HG03575 (cell line): ENCODE data around the gene ENOX1.

Experiments
- ATAC-seq: cut with Tn5 transposase; IDR thresholded peaks from one replicate; pipeline ENCODE4 v1.9.1; 2021; ENCODE audit not compliant: unreplicated experiment, insufficient number of reproducible peaks, low FRiP score; ENCODE audit errors: extremely low read depth

The ENOX1 gene

GRCh38 chr13:43573361-43573740 lies 213.4 kb downstream of the ENOX1 start:
- no peak for ATAC-seq

- ATAC-seq, result no peak
These were observed 214.0 kb downstream of the ENOX1 start for GRCh38 chr13:43572656-43573360.

DNA sequence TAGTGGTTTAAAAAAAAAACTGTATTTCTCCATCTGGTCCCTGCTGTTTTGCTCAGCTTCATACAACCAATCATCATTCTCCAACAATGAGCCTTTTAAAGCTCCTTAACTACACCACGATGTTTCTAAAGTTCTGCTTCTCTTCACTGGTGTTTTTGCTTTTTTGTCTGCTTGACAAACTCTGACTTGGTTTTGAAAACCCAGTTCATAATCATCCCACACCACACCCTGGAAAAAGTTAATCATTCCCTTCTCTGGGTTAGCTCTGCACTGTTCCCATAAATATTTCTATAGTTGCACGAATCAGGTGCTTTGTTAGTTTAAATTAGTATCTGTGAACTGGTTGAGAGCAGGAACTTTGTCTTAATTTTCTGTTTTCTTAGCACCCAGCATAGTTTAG lies 217.1 kb downstream of the ENOX1 start:
- no peak for ATAC-seq

GRCh38 chr13:43567608-43568007 lies 219.2 kb downstream of the ENOX1 start:
- no peak for ATAC-seq

DNA sequence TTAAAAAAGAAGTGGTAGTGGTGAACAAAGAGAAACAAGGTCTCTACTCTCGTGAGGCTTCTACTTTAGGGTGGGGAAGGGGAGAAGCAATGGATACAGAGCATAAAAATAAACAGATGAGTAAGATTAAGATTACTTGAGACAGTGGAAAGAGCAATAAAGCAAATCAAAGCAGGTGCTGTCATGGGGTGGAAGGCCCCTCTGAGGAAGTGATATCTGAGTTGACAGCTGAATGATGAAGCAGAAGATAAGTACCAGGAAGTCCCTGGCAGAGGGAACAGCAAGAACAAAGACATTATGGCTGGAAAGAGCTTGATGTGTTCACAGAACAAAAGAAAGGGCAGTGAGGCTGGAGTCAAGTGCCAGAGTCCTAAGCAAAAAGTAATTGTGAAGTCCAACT lies 221.8 kb downstream of the ENOX1 start:
- ATAC-seq, result no peak

- no peak for ATAC-seq
These were observed 225.7 kb downstream of the ENOX1 start for GRCh38 chr13:43561081-43561480.

GRCh38 chr13:43558939-43559338 lies 227.8 kb downstream of the ENOX1 start:
- no peak for ATAC-seq

DNA sequence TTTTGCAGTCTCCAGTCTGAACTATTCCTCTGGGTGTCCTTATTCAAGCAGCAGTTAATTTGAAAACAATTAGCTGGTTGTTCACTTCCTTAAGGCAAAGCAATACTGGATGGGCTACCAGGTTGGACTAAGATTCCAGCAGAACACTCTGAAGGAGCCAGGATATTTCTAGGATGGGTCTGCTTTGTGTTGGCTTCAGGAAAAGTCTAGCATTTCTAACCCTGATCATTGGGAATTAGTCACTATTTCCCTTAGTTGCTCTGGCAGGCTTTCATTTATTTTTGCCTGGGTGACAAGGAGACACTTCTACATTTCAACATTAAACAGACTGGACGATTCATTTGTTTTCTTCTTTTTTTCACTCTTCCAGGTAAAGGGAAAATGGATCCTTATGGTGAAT lies 228.4 kb downstream of the ENOX1 start:
- no peak for ATAC-seq

DNA sequence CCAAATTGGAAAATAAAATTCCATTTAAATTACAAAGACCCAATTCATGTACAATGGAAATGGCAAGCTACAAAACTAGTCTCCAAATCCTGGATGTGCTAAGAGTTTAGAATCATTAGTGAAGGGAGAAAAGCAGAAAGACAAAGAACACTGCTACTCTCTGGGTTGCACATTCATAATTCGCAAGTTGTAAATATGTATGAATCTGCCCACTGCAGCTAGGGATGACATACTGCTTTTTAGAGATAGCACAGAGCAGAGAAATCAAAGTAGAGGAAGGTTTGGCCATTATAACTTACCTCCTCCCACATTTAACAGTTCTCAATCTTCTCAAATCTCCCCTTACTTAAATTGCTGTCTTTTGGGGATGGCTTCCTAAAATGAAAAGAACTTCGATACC lies 231.1 kb downstream of the ENOX1 start:
- ATAC-seq, result no peak

DNA sequence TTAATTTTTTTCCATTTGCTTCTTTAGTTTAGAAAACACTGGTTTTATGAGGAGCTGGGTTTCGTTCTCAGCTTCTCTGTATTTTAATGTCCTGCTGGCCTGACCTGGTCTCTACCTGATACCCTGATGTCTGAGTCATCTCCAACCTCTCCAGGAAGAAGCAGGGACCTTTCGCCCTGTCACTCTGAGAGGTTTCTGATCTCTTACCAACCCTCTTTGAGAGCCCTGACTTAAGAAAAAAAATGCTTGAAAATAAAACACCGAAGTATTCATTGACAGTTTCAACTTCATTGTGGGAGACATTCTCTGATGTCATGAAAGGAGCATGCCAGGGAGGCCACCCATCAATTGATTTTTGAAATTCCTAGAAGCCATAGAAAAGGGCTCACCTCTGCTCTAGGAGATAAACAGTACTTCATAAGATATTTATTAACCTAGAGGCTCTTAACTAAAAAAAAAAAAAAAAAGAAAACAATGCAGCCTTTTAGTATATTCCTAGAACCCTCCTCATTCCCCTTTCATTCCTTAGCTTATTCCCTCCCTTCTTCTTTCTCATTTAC lies 234.8 kb downstream of the ENOX1 start:
- no peak for ATAC-seq

DNA sequence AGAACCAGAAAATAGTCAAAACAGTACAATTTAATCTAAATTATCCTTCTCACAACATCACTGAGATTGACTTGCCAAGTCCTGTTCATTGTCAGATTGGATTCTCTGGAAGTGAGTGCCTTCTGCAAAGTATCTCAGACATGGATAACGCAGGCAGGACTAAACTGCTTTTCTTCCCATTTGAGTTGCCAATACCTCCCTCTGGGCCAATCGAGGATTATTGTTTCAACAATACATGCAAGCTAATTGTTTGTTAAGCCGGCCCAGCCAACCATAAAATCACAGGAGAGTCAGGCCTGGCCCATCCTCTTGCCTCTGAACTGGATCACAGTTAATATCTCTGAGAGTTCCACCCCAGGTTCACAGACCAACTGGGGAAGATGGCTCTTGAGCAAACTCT lies 240.0 kb downstream of the ENOX1 start:
- no peak for ATAC-seq

DNA sequence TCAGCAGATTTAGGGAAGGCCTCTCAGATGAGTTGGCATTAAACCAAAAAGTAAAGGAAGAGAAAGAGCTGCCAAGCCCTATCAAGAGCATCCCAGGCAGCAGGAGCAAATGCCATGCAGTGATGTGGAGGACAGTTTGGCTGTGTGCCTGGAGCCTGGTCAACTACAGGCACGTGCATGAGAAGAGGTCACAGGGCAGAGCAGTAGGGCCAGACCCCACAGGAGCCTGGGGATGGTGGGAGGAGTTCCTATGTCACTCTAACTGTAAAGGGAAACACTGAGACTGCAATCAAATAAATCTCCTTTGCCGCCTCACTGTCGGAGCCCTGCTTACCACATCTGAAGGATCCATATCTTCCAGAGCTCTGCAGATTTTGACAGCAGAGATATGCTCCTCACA lies 240.5 kb downstream of the ENOX1 start:
- ATAC-seq, result no peak

GRCh38 chr13:43545317-43545874 lies 241.4 kb downstream of the ENOX1 start:
- ATAC-seq, result no peak

DNA sequence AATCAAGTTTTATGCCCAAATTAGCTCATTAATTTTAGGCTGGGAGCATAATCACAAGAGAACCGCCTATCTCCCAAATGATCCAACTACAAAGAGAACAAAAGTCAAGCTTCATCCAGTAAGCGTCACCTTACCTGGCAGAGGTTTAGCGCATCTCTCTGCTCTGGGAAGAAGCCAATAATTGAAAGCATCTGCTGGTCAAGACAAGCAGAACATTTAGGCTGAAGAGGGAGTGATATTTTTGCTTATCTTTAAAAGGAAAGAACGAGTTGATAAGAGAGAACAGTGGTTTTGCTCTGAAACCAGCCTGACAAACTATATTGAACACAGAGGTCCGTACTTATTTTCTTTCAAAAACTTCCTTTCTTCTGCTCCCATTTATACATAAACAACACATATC lies 242.1 kb downstream of the ENOX1 start:
- no peak for ATAC-seq

DNA sequence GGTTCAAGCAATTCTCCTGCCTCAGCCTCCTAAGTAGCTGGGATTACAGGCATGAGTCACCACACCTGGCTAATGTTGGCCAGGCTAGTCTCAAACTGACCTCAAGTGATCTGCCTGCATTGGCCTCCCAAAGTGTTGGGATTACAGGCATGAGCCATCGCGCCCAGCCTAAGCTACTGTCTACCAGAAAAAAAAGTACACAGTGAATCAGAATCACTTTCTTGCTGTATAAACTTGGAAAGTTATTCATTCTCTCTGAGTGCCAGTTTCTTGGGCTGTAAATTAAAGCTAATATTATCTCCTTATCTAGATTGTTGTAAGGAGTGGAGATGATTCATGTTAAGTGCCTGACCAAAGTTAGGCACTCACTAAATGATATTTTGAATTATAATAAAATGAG lies 242.8 kb downstream of the ENOX1 start:
- no peak for ATAC-seq

DNA sequence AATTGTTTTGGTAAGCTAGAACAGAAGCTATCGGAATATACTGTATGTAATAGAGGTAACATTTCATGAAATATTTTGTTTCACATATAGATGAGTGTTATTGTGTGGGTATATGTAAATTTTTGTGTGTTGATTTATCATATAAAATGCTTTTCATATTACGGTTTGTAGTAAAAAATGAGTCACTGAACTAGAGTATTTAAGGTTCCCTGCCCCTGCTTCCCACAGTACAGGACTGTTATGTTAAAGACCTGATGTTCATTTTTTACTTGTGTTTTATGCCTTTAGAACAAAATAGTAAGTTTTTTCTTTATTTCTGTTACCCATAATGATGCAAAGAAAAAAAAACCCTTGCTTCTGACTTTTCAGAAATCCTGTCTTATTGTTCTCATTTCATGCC lies 243.4 kb downstream of the ENOX1 start:
- no peak for ATAC-seq

DNA sequence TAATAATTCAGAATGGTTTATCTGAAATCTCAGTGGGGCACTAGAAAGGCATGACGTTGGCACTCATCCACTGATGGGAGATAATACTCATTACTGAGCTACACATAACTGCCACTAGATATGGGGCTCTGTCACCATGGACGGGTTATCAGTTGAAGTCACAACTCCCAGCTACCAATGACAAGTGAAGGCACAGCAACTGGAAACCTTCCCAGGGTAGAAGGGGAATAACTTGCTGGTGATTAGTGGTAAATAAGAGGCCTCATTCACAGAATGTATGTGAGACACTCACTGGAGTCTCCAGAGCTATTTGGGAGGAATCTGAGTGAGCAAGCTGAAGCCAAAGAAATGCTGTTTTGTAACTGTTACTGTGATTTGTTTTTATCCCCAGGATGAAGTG lies 249.6 kb downstream of the ENOX1 start:
- ATAC-seq, result no peak

DNA sequence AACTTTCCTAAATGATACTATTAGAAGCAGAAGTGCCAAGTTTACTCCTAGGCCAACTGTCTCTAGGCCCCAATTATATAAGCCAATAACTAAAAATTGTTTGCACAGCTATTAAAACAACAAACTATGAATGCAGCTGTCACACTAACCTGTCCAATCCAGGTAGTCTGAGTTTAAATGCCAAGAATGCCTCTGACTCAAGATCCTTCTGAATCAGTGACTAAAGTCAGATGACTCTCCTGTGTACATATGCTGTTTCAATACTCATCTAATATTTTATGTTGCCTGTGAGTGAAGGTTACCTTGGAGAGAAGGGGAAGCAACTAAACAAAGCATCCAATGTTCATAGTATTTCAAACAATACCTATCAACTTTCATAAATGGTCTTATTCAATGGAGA lies 257.0 kb downstream of the ENOX1 start:
- no peak for ATAC-seq

DNA sequence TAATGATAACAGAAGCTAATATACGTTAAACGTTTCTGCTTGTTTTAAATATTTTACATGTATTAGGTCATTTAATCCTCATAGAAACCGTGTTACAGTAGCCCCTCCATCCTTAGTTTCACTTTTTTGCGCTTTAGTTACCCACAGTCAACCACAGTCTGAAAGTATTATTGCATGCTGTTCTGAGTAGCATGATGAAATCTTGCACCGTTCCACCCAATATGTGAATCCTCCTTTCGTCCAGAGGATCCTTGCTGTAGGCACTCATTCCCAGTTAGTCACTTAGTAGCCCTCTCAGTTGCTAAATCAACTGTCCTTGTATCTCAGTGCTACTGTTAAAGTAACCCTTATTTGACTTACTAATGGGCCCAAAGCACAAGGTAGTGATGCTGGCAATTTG lies 257.8 kb downstream of the ENOX1 start:
- no peak for ATAC-seq

DNA sequence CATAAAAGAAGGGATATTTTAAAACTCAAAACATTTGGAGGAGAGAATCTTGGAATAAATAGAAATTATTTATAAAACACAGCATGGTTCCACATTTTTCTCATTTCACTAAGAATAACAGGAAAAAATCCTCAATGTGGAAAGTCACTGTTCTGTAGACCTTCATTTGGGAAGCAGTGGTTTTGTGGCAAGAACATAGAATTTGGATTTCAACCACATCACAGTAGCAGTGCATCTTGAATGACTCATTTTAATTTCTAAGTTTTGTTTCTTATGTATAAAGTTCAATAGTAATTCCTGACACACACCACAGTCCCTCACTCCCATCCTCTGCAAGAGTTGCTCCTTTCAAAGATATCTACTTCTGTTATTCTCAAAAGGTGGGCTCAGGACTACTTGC lies 264.0 kb downstream of the ENOX1 start:
- no peak for ATAC-seq

DNA sequence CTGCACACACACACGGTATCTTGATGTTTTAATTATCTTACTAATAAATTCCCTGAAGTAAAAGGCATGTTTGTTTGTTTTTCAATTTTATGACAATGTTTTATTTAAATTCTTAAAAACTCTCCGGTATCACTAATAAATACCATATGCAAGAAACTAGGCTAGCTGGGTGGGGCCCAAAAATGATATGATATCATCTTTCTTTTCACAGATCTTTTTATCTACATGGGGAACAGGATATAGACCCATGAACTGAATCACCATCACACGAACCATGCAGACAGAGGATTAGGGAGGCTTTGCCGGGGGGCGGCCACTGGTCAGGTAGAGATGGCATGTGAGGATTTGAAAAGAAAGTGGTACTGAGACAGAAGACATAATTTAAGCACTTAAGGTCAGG lies 266.4 kb downstream of the ENOX1 start:
- no peak for ATAC-seq
